Keratinocyte (primary cell): ENCODE data around the gene PLB1. TPM values are rescaled to one million over a fixed set of nuclear protein-coding genes. Genes with fewer than 3 reads are reported as not detected.

Source experiments
- DNase-seq: peaks from one replicate; pipeline ENCODE4 v3.0.0-alpha.2; 2011; ENCODE audit warnings: low read depth, missing footprints, low spot score
- FAIRE-seq: peaks from 2 replicates; lab custom pipeline; 2011; peaks lifted over from hg19 to GRCh38; lab: Jason Lieb, UNC
- H2AFZ ChIP-seq: 2 replicates; pipeline ENCODE4 v1.6.0; 2012; ENCODE audit warnings: low read length, control low read depth, inconsistent platforms; ENCODE audit not compliant: control insufficient read depth
- H3K27ac ChIP-seq: 2 replicates; pipeline ENCODE4 v1.5.1; 2011; ENCODE audit warnings: low read length; ENCODE audit not compliant: control insufficient read depth, insufficient read depth
- H3K27me3 ChIP-seq: 3 replicates; pipeline ENCODE4 v1.6.0; 2011; ENCODE audit warnings: low read length; ENCODE audit not compliant: control insufficient read depth, insufficient read depth; ENCODE audit errors: extremely low read depth
- H3K36me3 ChIP-seq, 2 experiments: 2 replicates in 1 of 2; 3 replicates in 1 of 2; pipeline ENCODE4 v1.5.1; 2011; ENCODE audit warnings: low read length in 2 of 2, mild to moderate bottlenecking in 1 of 2; ENCODE audit not compliant: control insufficient read depth in 2 of 2, insufficient read depth in 2 of 2; ENCODE audit errors: extremely low read depth in 1 of 2
- H3K4me1 ChIP-seq: 3 replicates; pipeline ENCODE4 v1.5.1; 2011; ENCODE audit warnings: low read length; ENCODE audit not compliant: control insufficient read depth, insufficient read depth; ENCODE audit errors: extremely low read depth
- H3K4me2 ChIP-seq: 3 replicates; pipeline ENCODE4 v1.6.0; 2011; ENCODE audit warnings: low read depth, low read length; ENCODE audit not compliant: control insufficient read depth, insufficient read depth; ENCODE audit errors: extremely low read depth
- H3K4me3 ChIP-seq, 3 experiments: fragments of 200-600 bp in 1 of 3; sonication (generic) in 1 of 3; 2 replicates in 2 of 3; 3 replicates in 1 of 3; pipeline ENCODE4 v1.5.1; 2011 to 2016; ENCODE audit warnings: low read length in 3 of 3, mild to moderate bottlenecking in 3 of 3, control low read depth in 2 of 3, inconsistent platforms in 1 of 3, low read depth in 1 of 3, mixed read lengths in 1 of 3, mixed run types in 1 of 3, moderate library complexity in 1 of 3; ENCODE audit not compliant: control insufficient read depth in 2 of 3, insufficient read depth in 2 of 3; ENCODE audit errors: extremely low read depth in 1 of 3
- H3K79me2 ChIP-seq: 2 replicates; pipeline ENCODE4 v1.6.0; 2012; ENCODE audit warnings: low read length; ENCODE audit not compliant: control insufficient read depth, insufficient read depth
- H3K9ac ChIP-seq: 3 replicates; pipeline ENCODE4 v1.6.0; 2011; ENCODE audit warnings: low read length; ENCODE audit not compliant: control insufficient read depth, insufficient read depth; ENCODE audit errors: extremely low read depth
- H3K9me1 ChIP-seq: 3 replicates; pipeline ENCODE4 v1.6.0; 2011; ENCODE audit warnings: low read length; ENCODE audit not compliant: control insufficient read depth, insufficient read depth; ENCODE audit errors: extremely low read depth
- H3K9me3 ChIP-seq: 2 replicates; pipeline ENCODE4 v1.5.1; 2012; ENCODE audit warnings: low read depth, low read length; ENCODE audit not compliant: control insufficient read depth
- H4K20me1 ChIP-seq: 3 replicates; pipeline ENCODE4 v1.6.0; 2011; ENCODE audit warnings: low read length; ENCODE audit not compliant: control insufficient read depth, insufficient read depth; ENCODE audit errors: extremely low read depth
- CTCF ChIP-seq, 3 experiments: IDR thresholded peaks in 1 of 3; conservative IDR thresholded peaks in 1 of 3; optimal IDR thresholded peaks in 1 of 3; 2 replicates in 2 of 3; 3 replicates in 1 of 3; pipeline versions ENCODE3 to v1.5.1; 2011; ENCODE audit warnings: low read length in 3 of 3, mild to moderate bottlenecking in 3 of 3, moderate library complexity in 2 of 3, control low read depth in 1 of 3, inconsistent platforms in 1 of 3; ENCODE audit not compliant: insufficient read depth in 2 of 3; ENCODE audit errors: extremely low read depth in 1 of 3
- EZH2 ChIP-seq: IDR thresholded peaks from one replicate; pipeline ENCODE4 v1.6.1; 2012; ENCODE audit warnings: inconsistent platforms, mild to moderate bottlenecking, low read length, moderate library complexity
- dilution Hi-C: fragments of 300-500 bp; cut with MboI; formaldehyde crosslinking; loops from one replicate; pipeline ENCODE4 v1.7.0; 2020; ENCODE audit warnings: low sequenced_read_pairs; ENCODE audit not compliant: extremely low pct_ligation_motif_present
- polyA plus RNA-seq, 5 experiments: library from polyadenylated mRNA; depleted of rRNA in 3 of 5; stranded (reverse) in 3 of 5; stranded (forward) in 1 of 5; unstranded in 1 of 5; fragments of >200 nt; gene quantifications; 1 replicate in 1 of 5; 2 replicates in 3 of 5; 3 replicates in 1 of 5; pipeline versions ENCODE4 v1.2.1 to v1.2.3, GENCODE V29; 2011 to 2012; ENCODE audit warnings: missing spikeins in 2 of 5, low read depth in 1 of 5, low replicate concordance in 1 of 5

The PLB1 gene
- polyA plus RNA-seq, 1 donor (not counting 4 experiments of a cell fraction or from before 2014, with no cell fraction given) = 6.7 TPM

DNA sequence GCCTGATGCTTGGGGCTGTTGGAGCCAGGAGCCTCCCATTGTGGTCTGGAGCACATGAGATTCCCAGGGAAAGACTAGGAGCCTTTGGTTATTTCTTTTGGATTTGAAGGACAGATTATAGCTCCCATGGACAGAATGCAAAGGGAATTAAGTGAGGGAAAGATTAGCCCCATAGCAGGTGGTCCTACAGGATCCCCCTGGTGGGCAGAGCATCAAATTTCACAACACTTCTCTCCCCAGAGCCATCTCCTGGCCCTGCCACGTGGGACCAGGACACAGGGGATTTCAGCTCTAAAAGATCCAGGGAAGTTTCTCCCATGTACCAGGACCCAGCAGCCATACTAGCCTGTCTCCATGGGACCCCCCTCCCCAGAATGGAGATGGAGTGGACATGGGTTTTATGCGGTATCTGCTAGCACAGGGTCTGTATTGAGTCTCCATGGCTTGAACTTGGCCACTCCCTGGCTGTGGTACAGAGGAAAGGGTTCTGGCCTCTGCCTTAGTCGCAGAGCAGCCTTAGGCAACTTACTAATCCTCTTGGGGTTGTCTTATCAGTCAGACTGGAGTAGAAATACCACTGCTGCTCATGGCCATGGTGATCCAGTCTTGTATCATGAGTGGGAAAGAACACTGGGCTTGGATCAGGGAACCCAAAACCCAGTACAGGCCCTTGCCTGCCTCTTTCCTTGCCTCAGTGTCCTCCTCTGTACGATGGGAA lies 6.8 kb upstream of the PLB1 start:
- H3K4me3 ChIP-seq = no peak overlapping the region
- H4K20me1 ChIP-seq = no peaks in the 10 kb centered on the region
- H2AFZ ChIP-seq = no peak overlapping the region
- FAIRE-seq (peak; percentile 53), DNase-seq (no peak)
- no peaks in the 10 kb centered on the region for H3K36me3 ChIP-seq
- H3K4me2 ChIP-seq = no peak overlapping the region
- H3K9ac ChIP-seq = no peak overlapping the region
- dilution Hi-C loops = no loop called here
- no peaks in the 10 kb centered on the region for H3K27me3 ChIP-seq
- H3K4me1 ChIP-seq = no peaks in the 10 kb centered on the region
- TF ChIP-seq CTCF (optimal IDR thresholded peaks at IDR 0.05 in 1 of 3, IDR thresholded peaks at IDR 0.05 in 1 of 3, conservative IDR thresholded peaks at IDR 0.05 in 1 of 3; ENCODE audit: extremely low read depth in 1 of 3, insufficient read depth in 2 of 3, low read length in 3 of 3) (no peak), EZH2 (no peak)
- no peak overlapping the region for H3K27ac ChIP-seq
- H3K79me2 ChIP-seq = no peaks in the 10 kb centered on the region
- H3K9me1 ChIP-seq = no peaks in the 10 kb centered on the region
- H3K9me3 ChIP-seq = no peaks in the 10 kb centered on the region

GRCh38 chr2:28490558-28490957 lies 5.3 kb upstream of the PLB1 start:
- TF ChIP-seq EZH2 (no peak), CTCF (optimal IDR thresholded peaks at IDR 0.05 in 1 of 3, IDR thresholded peaks at IDR 0.05 in 1 of 3, conservative IDR thresholded peaks at IDR 0.05 in 1 of 3; ENCODE audit: extremely low read depth in 1 of 3, insufficient read depth in 2 of 3, low read length in 3 of 3) (no peak)
- Histone ChIP-seq H3K9ac (no peak overlapping the region), H3K36me3 (no peaks in the 10 kb centered on the region), H3K79me2 (no peaks in the 10 kb centered on the region), H4K20me1 (no peaks in the 10 kb centered on the region), H3K9me1 (no peaks in the 10 kb centered on the region), H3K4me2 (no peak overlapping the region), H3K4me3 (no peak overlapping the region), H3K4me1 (no peaks in the 10 kb centered on the region), H3K9me3 (no peaks in the 10 kb centered on the region), H2AFZ (no peak overlapping the region), H3K27me3 (no peaks in the 10 kb centered on the region), H3K27ac (no peak overlapping the region)
- no peak for DNase-seq
- dilution Hi-C loops = no loop called here
- no peak for FAIRE-seq
